ENCODE results near the gene KCNN1. TPM values are rescaled to one million over a fixed set of nuclear protein-coding genes. Genes with fewer than 3 reads are reported as not detected.

Gene KCNN1
- total and polyA plus RNA-seq, 2 experiments from 2014 or later, result 2.2 to 29.8 TPM

- TF ChIP-seq, protein P1, sequence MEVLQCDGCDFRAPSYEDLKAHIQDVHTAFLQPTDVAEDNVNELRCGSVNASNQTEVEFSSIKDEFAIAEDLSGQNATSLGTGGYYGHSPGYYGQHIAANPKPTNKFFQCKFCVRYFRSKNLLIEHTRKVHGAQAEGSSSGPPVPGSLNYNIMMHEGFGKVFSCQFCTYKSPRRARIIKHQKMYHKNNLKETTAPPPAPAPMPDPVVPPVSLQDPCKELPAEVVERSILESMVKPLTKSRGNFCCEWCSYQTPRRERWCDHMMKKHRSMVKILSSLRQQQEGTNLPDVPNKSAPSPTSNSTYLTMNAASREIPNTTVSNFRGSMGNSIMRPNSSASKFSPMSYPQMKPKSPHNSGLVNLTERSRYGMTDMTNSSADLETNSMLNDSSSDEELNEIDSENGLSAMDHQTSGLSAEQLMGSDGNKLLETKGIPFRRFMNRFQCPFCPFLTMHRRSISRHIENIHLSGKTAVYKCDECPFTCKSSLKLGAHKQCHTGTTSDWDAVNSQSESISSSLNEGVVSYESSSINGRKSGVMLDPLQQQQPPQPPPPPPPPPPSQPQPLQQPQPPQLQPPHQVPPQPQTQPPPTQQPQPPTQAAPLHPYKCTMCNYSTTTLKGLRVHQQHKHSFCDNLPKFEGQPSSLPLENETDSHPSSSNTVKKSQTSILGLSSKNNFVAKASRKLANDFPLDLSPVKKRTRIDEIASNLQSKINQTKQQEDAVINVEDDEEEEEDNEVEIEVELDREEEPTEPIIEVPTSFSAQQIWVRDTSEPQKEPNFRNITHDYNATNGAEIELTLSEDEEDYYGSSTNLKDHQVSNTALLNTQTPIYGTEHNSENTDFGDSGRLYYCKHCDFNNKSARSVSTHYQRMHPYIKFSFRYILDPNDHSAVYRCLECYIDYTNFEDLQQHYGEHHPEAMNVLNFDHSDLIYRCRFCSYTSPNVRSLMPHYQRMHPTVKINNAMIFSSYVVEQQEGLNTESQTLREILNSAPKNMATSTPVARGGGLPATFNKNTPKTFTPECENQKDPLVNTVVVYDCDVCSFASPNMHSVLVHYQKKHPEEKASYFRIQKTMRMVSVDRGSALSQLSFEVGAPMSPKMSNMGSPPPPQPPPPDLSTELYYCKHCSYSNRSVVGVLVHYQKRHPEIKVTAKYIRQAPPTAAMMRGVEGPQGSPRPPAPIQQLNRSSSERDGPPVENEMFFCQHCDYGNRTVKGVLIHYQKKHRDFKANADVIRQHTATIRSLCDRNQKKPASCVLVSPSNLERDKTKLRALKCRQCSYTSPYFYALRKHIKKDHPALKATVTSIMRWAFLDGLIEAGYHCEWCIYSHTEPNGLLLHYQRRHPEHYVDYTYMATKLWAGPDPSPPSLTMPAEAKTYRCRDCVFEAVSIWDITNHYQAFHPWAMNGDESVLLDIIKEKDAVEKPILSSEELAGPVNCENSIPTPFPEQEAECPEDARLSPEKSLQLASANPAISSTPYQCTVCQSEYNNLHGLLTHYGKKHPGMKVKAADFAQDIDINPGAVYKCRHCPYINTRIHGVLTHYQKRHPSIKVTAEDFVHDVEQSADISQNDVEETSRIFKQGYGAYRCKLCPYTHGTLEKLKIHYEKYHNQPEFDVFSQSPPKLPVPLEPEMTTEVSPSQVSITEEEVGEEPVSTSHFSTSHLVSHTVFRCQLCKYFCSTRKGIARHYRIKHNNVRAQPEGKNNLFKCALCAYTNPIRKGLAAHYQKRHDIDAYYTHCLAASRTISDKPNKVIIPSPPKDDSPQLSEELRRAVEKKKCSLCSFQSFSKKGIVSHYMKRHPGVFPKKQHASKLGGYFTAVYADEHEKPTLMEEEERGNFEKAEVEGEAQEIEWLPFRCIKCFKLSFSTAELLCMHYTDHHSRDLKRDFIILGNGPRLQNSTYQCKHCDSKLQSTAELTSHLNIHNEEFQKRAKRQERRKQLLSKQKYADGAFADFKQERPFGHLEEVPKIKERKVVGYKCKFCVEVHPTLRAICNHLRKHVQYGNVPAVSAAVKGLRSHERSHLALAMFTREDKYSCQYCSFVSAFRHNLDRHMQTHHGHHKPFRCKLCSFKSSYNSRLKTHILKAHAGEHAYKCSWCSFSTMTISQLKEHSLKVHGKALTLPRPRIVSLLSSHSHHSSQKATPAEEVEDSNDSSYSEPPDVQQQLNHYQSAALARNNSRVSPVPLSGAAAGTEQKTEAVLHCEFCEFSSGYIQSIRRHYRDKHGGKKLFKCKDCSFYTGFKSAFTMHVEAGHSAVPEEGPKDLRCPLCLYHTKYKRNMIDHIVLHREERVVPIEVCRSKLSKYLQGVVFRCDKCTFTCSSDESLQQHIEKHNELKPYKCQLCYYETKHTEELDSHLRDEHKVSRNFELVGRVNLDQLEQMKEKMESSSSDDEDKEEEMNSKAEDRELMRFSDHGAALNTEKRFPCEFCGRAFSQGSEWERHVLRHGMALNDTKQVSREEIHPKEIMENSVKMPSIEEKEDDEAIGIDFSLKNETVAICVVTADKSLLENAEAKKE (CRISPR knock-in tag; IDR thresholded peaks at IDR 0.05), result no peak
- TF ChIP-seq REST (IDR thresholded peaks at IDR 0.05; ENCODE audit: unreplicated experiment) (no peak), EZH2phosphoT487 (IDR thresholded peaks at IDR 0.05; ENCODE audit: unreplicated experiment) (no peak), EZH2 (IDR thresholded peaks at IDR 0.05; ENCODE audit: low read depth, unreplicated experiment) (no peak), JUNB (IDR thresholded peaks at IDR 0.05; ENCODE audit: unreplicated experiment) (no peak)
These were observed 17.0 kb upstream of the KCNN1 start (continued) for GRCh38 chr19:17949956-17950309.
